GM19397 (cell line): ENCODE measurements around the gene MRPL19.

Experiments
- ATAC-seq: cut with Tn5 transposase; IDR thresholded peaks from one replicate; pipeline ENCODE4 v1.9.1; 2021; ENCODE audit warnings: mild to moderate bottlenecking, moderate library complexity; ENCODE audit not compliant: unreplicated experiment

Gene MRPL19

GRCh38 chr2:75614162-75614651 lies 32.4 kb upstream of the MRPL19 start:
- no peak for ATAC-seq

- no peak for ATAC-seq
Measured at GRCh38 chr2:75616406-75616805, 30.2 kb upstream of the MRPL19 start.

GRCh38 chr2:75616933-75617332 lies 29.6 kb upstream of the MRPL19 start:
- ATAC-seq: no peak

GRCh38 chr2:75619956-75620740 lies 26.4 kb upstream of the MRPL19 start:
- no peak for ATAC-seq

- no peak for ATAC-seq
Measured at GRCh38 chr2:75621228-75621627, 25.4 kb upstream of the MRPL19 start.

- no peak for ATAC-seq
Measured at GRCh38 chr2:75622500-75622899, 24.1 kb upstream of the MRPL19 start.

- no peak for ATAC-seq
Measured at GRCh38 chr2:75622929-75623328, 23.7 kb upstream of the MRPL19 start.

- peak; percentile 88 for ATAC-seq
Measured at GRCh38 chr2:75627902-75628504, 18.6 kb upstream of the MRPL19 start.

GRCh38 chr2:75632091-75632701 lies 14.4 kb upstream of the MRPL19 start:
- ATAC-seq: no peak

- ATAC-seq: no peak
Measured at GRCh38 chr2:75632813-75633212, 13.8 kb upstream of the MRPL19 start.

- ATAC-seq: no peak
Measured at GRCh38 chr2:75633620-75634019, 13.0 kb upstream of the MRPL19 start.

GRCh38 chr2:75634945-75635344 lies 11.6 kb upstream of the MRPL19 start:
- no peak for ATAC-seq

- ATAC-seq: no peak
Measured at GRCh38 chr2:75637568-75637967, 9.0 kb upstream of the MRPL19 start.

- ATAC-seq: peak; percentile 97
Measured at GRCh38 chr2:75640621-75641121, 5.9 kb upstream of the MRPL19 start.

- ATAC-seq: no peak
Measured at GRCh38 chr2:75641587-75641986, 5.0 kb upstream of the MRPL19 start.

- ATAC-seq: no peak
Measured at GRCh38 chr2:75643980-75644379, 2.6 kb upstream of the MRPL19 start.

GRCh38 chr2:75645643-75646042 lies 940 bp upstream of the MRPL19 start:
- no peak for ATAC-seq

GRCh38 chr2:75646090-75646582 lies 447 bp upstream of the MRPL19 start:
- ATAC-seq: peak; percentile 1

GRCh38 chr2:75647771-75648170 lies 1.2 kb downstream of the MRPL19 start:
- ATAC-seq: no peak

- ATAC-seq: no peak
Measured at GRCh38 chr2:75654012-75654411, 7.4 kb downstream of the MRPL19 start.

- no peak for ATAC-seq
Measured at GRCh38 chr2:75655861-75656260, 9.3 kb downstream of the MRPL19 start.

- no peak for ATAC-seq
Measured at GRCh38 chr2:75656563-75656962, 10.0 kb downstream of the MRPL19 start.
